ENCODE measurements around the gene CEP120.
A peak's percentile ranks its signal among the peaks of the same experiment; 100 is the strongest.

CEP120 gene

GRCh38 chr5:123371575-123372179 is 51.5 kb downstream of the CEP120 start:
- H3K4me3 ChIP-seq (ENCODE audit: low read length), result no peak overlapping the region
- H3K27me3 ChIP-seq (replicated peaks; ENCODE audit: control insufficient read depth, insufficient read depth, low read length), result no peaks in the 10 kb centered on the region
- H3K36me3 ChIP-seq (ENCODE audit: control insufficient read depth, insufficient read depth, low read length, severe bottlenecking), result peaks cover 30% of the 10 kb centered on the region
- peak; percentile 52 for DNase-seq (ENCODE audit: low read depth)
- no peaks in the 10 kb centered on the region for H3K9me3 ChIP-seq (ENCODE audit: control insufficient read depth, low read length)
- H3K9ac ChIP-seq (ENCODE audit: low read length), result no peak overlapping the region
- H3K4me1 ChIP-seq (ENCODE audit: control insufficient read depth, insufficient read depth, low read length), result no peaks in the 10 kb centered on the region

- Histone ChIP-seq H3K9ac (ENCODE audit: low read length) (no peak overlapping the region), H3K4me1 (ENCODE audit: control insufficient read depth, insufficient read depth, low read length) (peaks cover 12% of the 10 kb centered on the region), H3K36me3 (ENCODE audit: control insufficient read depth, insufficient read depth, low read length, severe bottlenecking) (peaks cover 15% of the 10 kb centered on the region), H3K4me3 (ENCODE audit: low read length) (no peak overlapping the region), H3K9me3 (ENCODE audit: control insufficient read depth, low read length) (no peaks in the 10 kb centered on the region), H3K27me3 (replicated peaks; ENCODE audit: control insufficient read depth, insufficient read depth, low read length) (no peaks in the 10 kb centered on the region)
- DNase-seq (ENCODE audit: low read depth), result no peak
Measured at GRCh38 chr5:123369371-123369968, 53.7 kb downstream of the CEP120 start.

GRCh38 chr5:123367739-123368138 is 55.5 kb downstream of the CEP120 start:
- H3K4me3 ChIP-seq (ENCODE audit: low read length), result no peak overlapping the region
- peak; percentile 64 for DNase-seq (ENCODE audit: low read depth)
- H3K4me1 ChIP-seq (ENCODE audit: control insufficient read depth, insufficient read depth, low read length), result peaks cover 12% of the 10 kb centered on the region
- no peaks in the 10 kb centered on the region for H3K27me3 ChIP-seq (replicated peaks; ENCODE audit: control insufficient read depth, insufficient read depth, low read length)
- no peak overlapping the region for H3K9ac ChIP-seq (ENCODE audit: low read length)
- H3K36me3 ChIP-seq (ENCODE audit: control insufficient read depth, insufficient read depth, low read length, severe bottlenecking), result peaks cover 7% of the 10 kb centered on the region
- H3K9me3 ChIP-seq (ENCODE audit: control insufficient read depth, low read length), result no peaks in the 10 kb centered on the region

- Histone ChIP-seq H3K36me3 (ENCODE audit: control insufficient read depth, insufficient read depth, low read length, severe bottlenecking) (peaks cover 7% of the 10 kb centered on the region), H3K4me1 (ENCODE audit: control insufficient read depth, insufficient read depth, low read length) (peaks cover 16% of the 10 kb centered on the region), H3K9me3 (ENCODE audit: control insufficient read depth, low read length) (no peaks in the 10 kb centered on the region), H3K4me3 (ENCODE audit: low read length) (no peak overlapping the region), H3K27me3 (replicated peaks; ENCODE audit: control insufficient read depth, insufficient read depth, low read length) (no peaks in the 10 kb centered on the region), H3K9ac (ENCODE audit: low read length) (no peak overlapping the region)
- peak; percentile 42 for DNase-seq (ENCODE audit: low read depth)
Measured at GRCh38 chr5:123365156-123365555, 58.0 kb downstream of the CEP120 start.

GRCh38 chr5:123364441-123365155 is 58.6 kb downstream of the CEP120 start:
- no peak overlapping the region for H3K9ac ChIP-seq (ENCODE audit: low read length)
- no peak overlapping the region for H3K4me3 ChIP-seq (ENCODE audit: low read length)
- DNase-seq (ENCODE audit: low read depth), result no peak
- H3K27me3 ChIP-seq (replicated peaks; ENCODE audit: control insufficient read depth, insufficient read depth, low read length), result no peaks in the 10 kb centered on the region
- no peaks in the 10 kb centered on the region for H3K9me3 ChIP-seq (ENCODE audit: control insufficient read depth, low read length)
- H3K4me1 ChIP-seq (ENCODE audit: control insufficient read depth, insufficient read depth, low read length), result peaks cover 21% of the 10 kb centered on the region
- H3K36me3 ChIP-seq (ENCODE audit: control insufficient read depth, insufficient read depth, low read length, severe bottlenecking), result peaks cover 7% of the 10 kb centered on the region

- H3K36me3 ChIP-seq (ENCODE audit: control insufficient read depth, insufficient read depth, low read length, severe bottlenecking), result peaks cover 12% of the 10 kb centered on the region
- peaks cover 21% of the 10 kb centered on the region for H3K4me1 ChIP-seq (ENCODE audit: control insufficient read depth, insufficient read depth, low read length)
- no peak overlapping the region for H3K4me3 ChIP-seq (ENCODE audit: low read length)
- no peak overlapping the region for H3K9ac ChIP-seq (ENCODE audit: low read length)
- H3K9me3 ChIP-seq (ENCODE audit: control insufficient read depth, low read length), result no peaks in the 10 kb centered on the region
- no peaks in the 10 kb centered on the region for H3K27me3 ChIP-seq (replicated peaks; ENCODE audit: control insufficient read depth, insufficient read depth, low read length)
- no peak for DNase-seq (ENCODE audit: low read depth)
Measured at GRCh38 chr5:123360910-123361309, 62.3 kb downstream of the CEP120 start.

GRCh38 chr5:123360201-123360571 is 63.0 kb downstream of the CEP120 start:
- no peak for DNase-seq (ENCODE audit: low read depth)
- Histone ChIP-seq H3K4me1 (ENCODE audit: control insufficient read depth, insufficient read depth, low read length) (peaks cover 14% of the 10 kb centered on the region), H3K36me3 (ENCODE audit: control insufficient read depth, insufficient read depth, low read length, severe bottlenecking) (peaks cover 12% of the 10 kb centered on the region)

GRCh38 chr5:123359454-123360200 is 63.6 kb downstream of the CEP120 start:
- no peak overlapping the region for H3K9ac ChIP-seq (ENCODE audit: low read length)
- peaks cover 12% of the 10 kb centered on the region for H3K36me3 ChIP-seq (ENCODE audit: control insufficient read depth, insufficient read depth, low read length, severe bottlenecking)
- H3K4me3 ChIP-seq (ENCODE audit: low read length), result no peak overlapping the region
- peak; percentile 60 for DNase-seq (ENCODE audit: low read depth)
- H3K27me3 ChIP-seq (replicated peaks; ENCODE audit: control insufficient read depth, insufficient read depth, low read length), result no peaks in the 10 kb centered on the region
- H3K9me3 ChIP-seq (ENCODE audit: control insufficient read depth, low read length), result no peaks in the 10 kb centered on the region
- peaks cover 9% of the 10 kb centered on the region for H3K4me1 ChIP-seq (ENCODE audit: control insufficient read depth, insufficient read depth, low read length)

More at GRCh38 chr5:123360201-123360571, 63.0 kb downstream of the CEP120 start:
- no peaks in the 10 kb centered on the region for H3K27me3 ChIP-seq (replicated peaks; ENCODE audit: control insufficient read depth, insufficient read depth, low read length)
- H3K9me3 ChIP-seq (ENCODE audit: control insufficient read depth, low read length), result no peaks in the 10 kb centered on the region
- H3K4me3 ChIP-seq (ENCODE audit: low read length), result no peak overlapping the region
- H3K9ac ChIP-seq (ENCODE audit: low read length), result no peak overlapping the region

- no peak overlapping the region for H3K4me3 ChIP-seq (ENCODE audit: low read length)
- no peaks in the 10 kb centered on the region for H3K9me3 ChIP-seq (ENCODE audit: control insufficient read depth, low read length)
- H3K4me1 ChIP-seq (ENCODE audit: control insufficient read depth, insufficient read depth, low read length), result peaks cover 9% of the 10 kb centered on the region
- H3K27me3 ChIP-seq (replicated peaks; ENCODE audit: control insufficient read depth, insufficient read depth, low read length), result no peaks in the 10 kb centered on the region
- H3K9ac ChIP-seq (ENCODE audit: low read length), result no peak overlapping the region
- DNase-seq (ENCODE audit: low read depth), result no peak
- peaks cover 12% of the 10 kb centered on the region for H3K36me3 ChIP-seq (ENCODE audit: control insufficient read depth, insufficient read depth, low read length, severe bottlenecking)
Measured at GRCh38 chr5:123358751-123359150, 64.5 kb downstream of the CEP120 start.

- Histone ChIP-seq H3K36me3 (ENCODE audit: control insufficient read depth, insufficient read depth, low read length, severe bottlenecking) (peaks cover 12% of the 10 kb centered on the region), H3K4me3 (ENCODE audit: low read length) (no peak overlapping the region), H3K9ac (ENCODE audit: low read length) (no peak overlapping the region), H3K9me3 (ENCODE audit: control insufficient read depth, low read length) (no peaks in the 10 kb centered on the region), H3K4me1 (ENCODE audit: control insufficient read depth, insufficient read depth, low read length) (peaks cover 9% of the 10 kb centered on the region), H3K27me3 (replicated peaks; ENCODE audit: control insufficient read depth, insufficient read depth, low read length) (no peaks in the 10 kb centered on the region)
- DNase-seq (ENCODE audit: low read depth), result no peak
Measured at GRCh38 chr5:123358304-123358703, 64.9 kb downstream of the CEP120 start.

- peaks cover 3% of the 10 kb centered on the region for H3K36me3 ChIP-seq (ENCODE audit: control insufficient read depth, insufficient read depth, low read length, severe bottlenecking)
- no peak for DNase-seq (ENCODE audit: low read depth)
- H3K4me1 ChIP-seq (ENCODE audit: control insufficient read depth, insufficient read depth, low read length), result no peaks in the 10 kb centered on the region
- no peak overlapping the region for H3K9ac ChIP-seq (ENCODE audit: low read length)
- no peaks in the 10 kb centered on the region for H3K27me3 ChIP-seq (replicated peaks; ENCODE audit: control insufficient read depth, insufficient read depth, low read length)
- peaks cover 5% of the 10 kb centered on the region for H3K9me3 ChIP-seq (ENCODE audit: control insufficient read depth, low read length)
- no peak overlapping the region for H3K4me3 ChIP-seq (ENCODE audit: low read length)
Measured at GRCh38 chr5:123351820-123352219, 71.4 kb downstream of the CEP120 start.

Data from adipocyte (in vitro differentiated cells).